B cell (primary cell): Measurements from ENCODE around the gene SEMA7A. TPM values are rescaled to one million over a fixed set of nuclear protein-coding genes. Genes with fewer than 3 reads are reported as not detected.

Experiments
- ATAC-seq: fragments of 200-7000 bp; cut with Tn5 transposase; one replicate; pipeline ENCODE4 v1.10.0; 2021; ENCODE audit warnings: low read depth, mild to moderate bottlenecking, moderate number of reproducible peaks, moderate library complexity
- CTCF ChIA-PET: fragments of 350-600 bp; sonication (Branson Sonifier 250); formaldehyde crosslinking; loops from one replicate; lab custom pipeline; 2021; ENCODE audit warnings: antibody characterized with exemption, inconsistent platforms; lab: Charles Lee
- POLR2A ChIA-PET: fragments of 350-600 bp; sonication (Branson Sonifier 250); formaldehyde crosslinking; loops from one replicate; lab custom pipeline; 2021; ENCODE audit warnings: antibody characterized with exemption; lab: Charles Lee
- DNase-seq: peaks from one replicate; pipeline ENCODE4 v3.0.0; 2013
- H2AFZ ChIP-seq: 2 replicates; pipeline ENCODE4 v1.6.1; 2012; ENCODE audit warnings: mild to moderate bottlenecking, low read depth, low read length; ENCODE audit not compliant: insufficient read depth, poor library complexity, severe bottlenecking
- H3K27ac ChIP-seq, 2 donors: 1 replicate in 1 of 2; 2 replicates in 1 of 2; pipeline ENCODE4 v1.5.1; 2012 to 2013; ENCODE audit warnings: low read length in 2 of 2, mild to moderate bottlenecking in 2 of 2, moderate library complexity in 1 of 2
- H3K27me3 ChIP-seq, 4 experiments: fragments of 200-600 bp in 1 of 4; sonication (generic) in 1 of 4; replicated peaks in 1 of 4; 1 replicate in 2 of 4; 2 replicates in 2 of 4; pipeline versions ENCODE4 v1.6.1 to v1.7.0; 2013 to 2016; ENCODE audit warnings: low read length in 3 of 4, mild to moderate bottlenecking in 2 of 4, mixed read lengths in 1 of 4, moderate library complexity in 1 of 4; ENCODE audit not compliant: insufficient read depth in 4 of 4, control insufficient read depth in 3 of 4; ENCODE audit errors: control extremely low read depth in 1 of 4
- H3K36me3 ChIP-seq, 2 experiments: replicated peaks in 1 of 2; 1 replicate in 1 of 2; 2 replicates in 1 of 2; pipeline versions ENCODE4 v1.6.1 to v1.7.1; 2013; ENCODE audit warnings: low read length in 1 of 2; ENCODE audit not compliant: insufficient read depth in 2 of 2, control insufficient read depth in 1 of 2; ENCODE audit errors: control extremely low read depth in 1 of 2, extremely low read depth in 1 of 2
- H3K4me1 ChIP-seq, 2 donors: fragments of 200-600 bp in 1 of 2; sonication (generic) in 1 of 2; 1 replicate in 1 of 2; 2 replicates in 1 of 2; pipeline versions ENCODE4 v1.5.1 to v1.6.1; 2013 to 2017; ENCODE audit warnings: low read length in 2 of 2; ENCODE audit not compliant: control insufficient read depth in 2 of 2, insufficient read depth in 2 of 2
- H3K4me2 ChIP-seq: replicated peaks from 2 replicates; pipeline ENCODE3; 2012; ENCODE audit warnings: mild to moderate bottlenecking, low read depth, low read length; ENCODE audit not compliant: poor library complexity, severe bottlenecking
- H3K4me3 ChIP-seq, 5 experiments: fragments of 200-600 bp in 1 of 5; sonication (generic) in 1 of 5; 1 replicate in 3 of 5; 2 replicates in 2 of 5; pipeline versions ENCODE4 v1.5.1 to v1.7.0; 2011 to 2016; ENCODE audit warnings: low read length in 4 of 5, mild to moderate bottlenecking in 4 of 5, low read depth in 2 of 5, control low read depth in 1 of 5, moderate library complexity in 1 of 5; ENCODE audit not compliant: insufficient read depth in 1 of 5; ENCODE audit errors: control extremely low read depth in 1 of 5, extremely low read depth in 1 of 5
- H3K79me2 ChIP-seq: fragments of 200-600 bp; sonication (generic); one replicate; pipeline ENCODE4 v1.6.0; 2016; ENCODE audit warnings: low read length; ENCODE audit not compliant: control insufficient read depth, insufficient read depth
- H3K9ac ChIP-seq: fragments of 200-600 bp; sonication (generic); 2 replicates; pipeline ENCODE4 v1.6.1; 2017; ENCODE audit warnings: mild to moderate bottlenecking, low read length, moderate library complexity
- H3K9me3 ChIP-seq, 3 donors: one replicate each; pipeline versions ENCODE4 v1.6.1 to v1.7.1; 2013; ENCODE audit warnings: low read length in 2 of 3; ENCODE audit not compliant: control insufficient read depth in 2 of 3, insufficient read depth in 1 of 3; ENCODE audit errors: control extremely low read depth in 1 of 3
- H4K20me1 ChIP-seq: 2 replicates; pipeline ENCODE4 v1.6.0; 2012; ENCODE audit warnings: mild to moderate bottlenecking, low read length; ENCODE audit not compliant: insufficient read depth, control insufficient read depth, poor library complexity, severe bottlenecking
- H3K27ac Mint-ChIP-seq: one replicate; pipeline ENCODE4 v1.8.0; 2021; ENCODE audit warnings: mixed read lengths
- H3K27me3 Mint-ChIP-seq: one replicate; pipeline ENCODE4 v1.8.0; 2021; ENCODE audit warnings: mixed read lengths
- H3K4me1 Mint-ChIP-seq: one replicate; pipeline ENCODE4 v1.8.0; 2021; ENCODE audit warnings: mixed read lengths
- H3K4me3 Mint-ChIP-seq: one replicate; pipeline ENCODE4 v1.8.0; 2021; ENCODE audit warnings: mixed read lengths
- H3K9me3 Mint-ChIP-seq: one replicate; pipeline ENCODE4 v1.8.0; 2022; ENCODE audit warnings: mixed read lengths; ENCODE audit not compliant: insufficient read depth
- CTCF ChIP-seq: fragments of 200-600 bp; IDR thresholded peaks from one replicate; pipeline ENCODE4 v1.8.0; 2022; ENCODE audit warnings: antibody characterized with exemption, mild to moderate bottlenecking
- EZH2 ChIP-seq: IDR thresholded peaks from 2 replicates; pipeline ENCODE4 v1.6.1; 2012; ENCODE audit warnings: borderline replicate concordance, low read depth, mild to moderate bottlenecking, moderate library complexity, low read length; ENCODE audit not compliant: insufficient read depth, poor library complexity, severe bottlenecking
- WGBS: methylation state at CpG from one replicate; pipeline ENCODE4 v1.1.5; 2013; ENCODE audit warnings: missing lambda C conversion rate; ENCODE audit not compliant: insufficient coverage; 5-methylcytosine and 5-hydroxymethylcytosine counted together
- intact Hi-C: fragments of 100-400 bp; cut with micrococcal nuclease; formaldehyde crosslinking; loops from one replicate; pipeline ENCODE4 v1.10.0; 2022
- polyA plus RNA-seq: library from polyadenylated mRNA; depleted of rRNA; stranded (reverse); fragments of >200 nt; gene quantifications from 2 replicates; pipeline ENCODE4 v1.2.3, GENCODE V29; 2012
- total RNA-seq, 2 donors: library from RNA; stranded (reverse); fragments of 120-200 nt in 1 of 2; gene quantifications; 1 replicate in 1 of 2; 2 replicates in 1 of 2; pipeline versions ENCODE4 v1.2.3 to v1.2.4, GENCODE V29; 2013 to 2022

SEMA7A gene
- total and polyA plus RNA-seq, 2 donors (not counting 1 experiment from before 2014, with no cell fraction given) = 42.0 to 44.2 TPM

GRCh38 chr15:74445816-74446763 is 12.3 kb upstream of the SEMA7A start:
- Histone ChIP-seq H3K9me3 (no peaks in the 10 kb centered on the region), H3K36me3 (peaks cover 2 to 65% of the 10 kb centered on the region in 2 experiments), H2AFZ (no peak overlapping the region), H4K20me1 (peaks cover under 1% of the 10 kb centered on the region), H3K4me3 (no peak overlapping the region), H3K27me3 (no peaks in the 10 kb centered on the region), H3K79me2 (no peaks in the 10 kb centered on the region), H3K27ac (no peak overlapping the region), H3K9ac (no peak overlapping the region), H3K4me1 (no peaks in the 10 kb centered on the region), H3K4me2 (no peak overlapping the region)
- no peaks in the 10 kb centered on the region for H3K4me1 Mint-ChIP-seq
- ATAC-seq = no peak
- no peaks in the 10 kb centered on the region for H3K9me3 Mint-ChIP-seq
- ChIA-PET CTCF (interaction anchor here (26.1 kb wide), 1 partner anchor 66 kb away, joined by 855 read pairs; no protein-coding TSS in a partner anchor), POLR2A (no interaction called here)
- no peaks in the 10 kb centered on the region for H3K27me3 Mint-ChIP-seq
- 98% methylated on average over 5 of the region's 9 CpGs for WGBS
- intact Hi-C loops = no loop called here
- no peak overlapping the region for H3K4me3 Mint-ChIP-seq
- DNase-seq = no peak
- no peak overlapping the region for H3K27ac Mint-ChIP-seq
- no peak for TF ChIP-seq CTCF
- TF ChIP-seq EZH2 = no peak
